ENCODE results near the gene MPI.
"Not testable (repeated sequence)": the region's sequence is repeated elsewhere in the genome, so short reads cannot be mapped to it uniquely, and the experiment has no call there.

The MPI gene

GRCh38 chr15:74865316-74865715 lies 24.5 kb upstream of the MPI start:
- no peak for DNase-seq

GRCh38 chr15:74866090-74866489 lies 23.8 kb upstream of the MPI start:
- no peak for DNase-seq

GRCh38 chr15:74867466-74868038 lies 22.3 kb upstream of the MPI start:
- DNase-seq: no peak

- no peak for DNase-seq
Measured at GRCh38 chr15:74868059-74868458, 21.8 kb upstream of the MPI start.

- DNase-seq: no peak
Measured at GRCh38 chr15:74869372-74869725, 20.5 kb upstream of the MPI start.

GRCh38 chr15:74869726-74870407 lies 20.0 kb upstream of the MPI start:
- DNase-seq: no peak

GRCh38 chr15:74870436-74871215 lies 19.2 kb upstream of the MPI start:
- no peak for DNase-seq

GRCh38 chr15:74872702-74873035 lies 17.2 kb upstream of the MPI start:
- DNase-seq: no peak

- DNase-seq: peak; percentile 89
Measured at GRCh38 chr15:74873036-74873755, 16.6 kb upstream of the MPI start, which contains the start of gene SCAMP2. Gene SCAMP2, minus strand, starts transcription at chr15:74873365. Its CDS starts 110 bp downstream, at chr15:74873255.

GRCh38 chr15:74873756-74874424 lies 16.0 kb upstream of the MPI start:
- DNase-seq: no peak

- no peak for DNase-seq
Measured at GRCh38 chr15:74878273-74878672, 11.6 kb upstream of the MPI start.

- DNase-seq: no peak
Measured at GRCh38 chr15:74882528-74882927, 7.3 kb upstream of the MPI start.

GRCh38 chr15:74884428-74885223 lies 5.2 kb upstream of the MPI start:
- DNase-seq: no peak

- DNase-seq: no peak
Measured at GRCh38 chr15:74885461-74885860, 4.4 kb upstream of the MPI start.

- not testable (repeated sequence) for DNase-seq
Measured at GRCh38 chr15:74887537-74888193, 2.2 kb upstream of the MPI start.

GRCh38 chr15:74888716-74889115 lies 1.1 kb upstream of the MPI start:
- DNase-seq: no peak

- no peak for DNase-seq
Measured at GRCh38 chr15:74889390-74889882, 406 bp upstream of the MPI start.

GRCh38 chr15:74890665-74890960 lies 771 bp downstream of the MPI start:
- no peak for DNase-seq

- DNase-seq: no peak
Measured at GRCh38 chr15:74891469-74891868, 1.6 kb downstream of the MPI start.

GRCh38 chr15:74892313-74892712 lies 2.5 kb downstream of the MPI start:
- DNase-seq: no peak

GRCh38 chr15:74892931-74893330 lies 3.1 kb downstream of the MPI start:
- no peak for DNase-seq

GRCh38 chr15:74893627-74894026 lies 3.8 kb downstream of the MPI start:
- DNase-seq: no peak
